ENCODE measurements around the gene CLTC.

GRCh38 chr17:59623151-59623550 lies 3.5 kb downstream of the CLTC start:
- no peak for TF ChIP-seq EZH2phosphoT487 (IDR thresholded peaks at IDR 0.05; ENCODE audit: insufficient read depth, low read depth)
- TF ChIP-seq EZH2 (IDR thresholded peaks at IDR 0.05; ENCODE audit: insufficient read depth, poor library complexity, severe bottlenecking): no peak

Measured in GM23248 (cell line).